Naive thymus-derived CD8-positive, alpha-beta T cell (primary cell): ENCODE measurements around the gene TMEM179. TPM values are rescaled to one million over a fixed set of nuclear protein-coding genes. Genes with fewer than 3 reads are reported as not detected.

ENCODE experiments used
- ATAC-seq, 2 donors: fragments of 150-1000 bp; cut with Tn5 transposase in 1 of 2; sonication (Bioruptor Pico), chemical (Tn5 transposase) in 1 of 2; 1 replicate in 1 of 2; 2 replicates in 1 of 2; pipeline ENCODE4 v1.10.0; 2021; ENCODE audit warnings: mild to moderate bottlenecking in 2 of 2, moderate library complexity in 2 of 2
- POLR2A ChIA-PET: fragments of 350-600 bp; sonication (Branson Sonifier 250); formaldehyde crosslinking; loops from one replicate; lab custom pipeline; 2021; ENCODE audit warnings: antibody characterized with exemption; lab: Charles Lee
- DNase-seq, 10 donors: peaks; one replicate each; pipeline versions ENCODE4 v3.0.0 to v3.0.0-alpha.2; 2020 to 2022
- H3K27ac Mint-ChIP-seq, 10 donors: one replicate each; pipeline ENCODE4 v1.8.0; 2020 to 2022; ENCODE audit warnings: mild to moderate bottlenecking in 10 of 10, mixed read lengths in 10 of 10, moderate library complexity in 4 of 10, inconsistent platforms in 1 of 10
- H3K27me3 Mint-ChIP-seq, 5 donors: one replicate each; pipeline ENCODE4 v1.8.0; 2021 to 2022; ENCODE audit warnings: mixed read lengths in 5 of 5
- H3K36me3 Mint-ChIP-seq, 3 donors: one replicate each; pipeline ENCODE4 v1.8.0; 2020 to 2022; ENCODE audit warnings: mixed read lengths in 3 of 3, mild to moderate bottlenecking in 2 of 3, inconsistent platforms in 1 of 3
- H3K4me1 Mint-ChIP-seq, 4 donors: one replicate each; pipeline ENCODE4 v1.8.0; 2021 to 2022; ENCODE audit warnings: mixed read lengths in 4 of 4
- H3K4me3 Mint-ChIP-seq, 10 donors: one replicate each; pipeline ENCODE4 v1.8.0; 2020 to 2022; ENCODE audit warnings: mild to moderate bottlenecking in 10 of 10, mixed read lengths in 10 of 10, moderate library complexity in 6 of 10, inconsistent platforms in 1 of 10
- H3K9me3 Mint-ChIP-seq, 9 donors: one replicate each; pipeline ENCODE4 v1.8.0; 2020 to 2022; ENCODE audit warnings: mixed read lengths in 9 of 9, mild to moderate bottlenecking in 3 of 9, inconsistent platforms in 1 of 9, moderate library complexity in 1 of 9
- polyA plus RNA-seq, 3 donors: library from polyadenylated mRNA; unstranded; fragments of 300-500 nt; fragmentation: Illumina TruSeq; gene quantifications; one replicate each; pipeline ENCODE4 v1.2.3, GENCODE V29; 2021
- total RNA-seq, 8 experiments: library from RNA in 2 of 8; stranded (reverse) in 2 of 8; gene quantifications; one replicate each; pipeline ENCODE4 v1.2.3 and lab custom pipeline; 2021 to 2026

Gene TMEM179
- total and polyA plus RNA-seq, 5 experiments from 2014 or later: not detected

- peaks cover 0 to 2% (median 0%) of the 10 kb centered on the region in 9 donors for H3K9me3 Mint-ChIP-seq
- H3K27ac Mint-ChIP-seq: no peak overlapping the region
- no peak for DNase-seq
- POLR2A ChIA-PET: no interaction called here
- peaks cover 17 to 84% (median 36%) of the 10 kb centered on the region in 5 donors for H3K27me3 Mint-ChIP-seq
- peaks cover 0 to 20% (median 9%) of the 10 kb centered on the region in 4 donors for H3K4me1 Mint-ChIP-seq
- H3K36me3 Mint-ChIP-seq: peaks cover 0 to 4% (median 0%) of the 10 kb centered on the region in 3 donors
- ATAC-seq: no peak
- H3K4me3 Mint-ChIP-seq: no peak overlapping the region
Observed at GRCh38 chr14:104602933-104603325, 1.6 kb downstream of the TMEM179 start.

GRCh38 chr14:104602315-104602932 lies 2.1 kb downstream of the TMEM179 start:
- Mint-ChIP-seq H3K4me1 (peaks cover 0 to 20% (median 9%) of the 10 kb centered on the region in 4 donors), H3K36me3 (peaks cover 0 to 4% (median 0%) of the 10 kb centered on the region in 3 donors), H3K9me3 (peaks cover 0 to 2% (median 0%) of the 10 kb centered on the region in 9 donors), H3K27me3 (peaks cover 17 to 79% (median 32%) of the 10 kb centered on the region in 5 donors), H3K27ac (peak overlapping the region in 1 of 10 donors; percentile 74), H3K4me3 (no peak overlapping the region)
- ATAC-seq (no peak), DNase-seq (peak in 1 of 10 donors; percentile 26)
- POLR2A ChIA-PET: no interaction called here

GRCh38 chr14:104601786-104602185 lies 2.8 kb downstream of the TMEM179 start:
- Mint-ChIP-seq H3K4me3 (no peak overlapping the region), H3K4me1 (peaks cover 0 to 20% (median 9%) of the 10 kb centered on the region in 4 donors), H3K9me3 (no peaks in the 10 kb centered on the region), H3K27me3 (peaks cover 14 to 73% (median 30%) of the 10 kb centered on the region in 5 donors), H3K27ac (no peak overlapping the region), H3K36me3 (peaks cover 0 to 4% (median 0%) of the 10 kb centered on the region in 3 donors)
- no peak for ATAC-seq
- POLR2A ChIA-PET: no interaction called here
- DNase-seq: peak in 1 of 10 donors; percentile 48

- Mint-ChIP-seq H3K9me3 (no peaks in the 10 kb centered on the region), H3K27me3 (peaks cover 9 to 73% (median 35%) of the 10 kb centered on the region in 5 donors), H3K4me3 (no peak overlapping the region), H3K36me3 (peaks cover 0 to 3% (median 0%) of the 10 kb centered on the region in 3 donors), H3K27ac (no peak overlapping the region), H3K4me1 (peaks cover 0 to 20% (median 9%) of the 10 kb centered on the region in 4 donors)
- ATAC-seq (no peak), DNase-seq (peak in 1 of 10 donors; percentile 42)
- POLR2A ChIA-PET: no interaction called here
Observed at GRCh38 chr14:104600805-104601204, 3.8 kb downstream of the TMEM179 start.

GRCh38 chr14:104600141-104600643 lies 4.4 kb downstream of the TMEM179 start:
- ATAC-seq (no peak), DNase-seq (peak in 1 of 10 donors; percentile 48)
- no peak overlapping the region for H3K4me3 Mint-ChIP-seq
- no peak overlapping the region for H3K27ac Mint-ChIP-seq
- POLR2A ChIA-PET: no interaction called here
- H3K36me3 Mint-ChIP-seq: no peaks in the 10 kb centered on the region
- H3K9me3 Mint-ChIP-seq: no peaks in the 10 kb centered on the region
- peaks cover 6 to 67% (median 35%) of the 10 kb centered on the region in 5 donors for H3K27me3 Mint-ChIP-seq
- H3K4me1 Mint-ChIP-seq: peaks cover 0 to 20% (median 9%) of the 10 kb centered on the region in 4 donors

- Mint-ChIP-seq H3K27me3 (peaks cover 6 to 65% (median 31%) of the 10 kb centered on the region in 5 donors), H3K4me3 (no peak overlapping the region), H3K4me1 (peaks cover 0 to 20% (median 8%) of the 10 kb centered on the region in 4 donors), H3K9me3 (no peaks in the 10 kb centered on the region), H3K36me3 (no peaks in the 10 kb centered on the region), H3K27ac (no peak overlapping the region)
- POLR2A ChIA-PET: no interaction called here
- DNase-seq (peak in 1 of 10 donors; percentile 28), ATAC-seq (no peak)
Observed at GRCh38 chr14:104599446-104599845, 5.1 kb downstream of the TMEM179 start.

GRCh38 chr14:104598910-104599273 lies 5.7 kb downstream of the TMEM179 start:
- H3K9me3 Mint-ChIP-seq: no peaks in the 10 kb centered on the region
- ATAC-seq: no peak

GRCh38 chr14:104598039-104598909 lies 6.3 kb downstream of the TMEM179 start:
- POLR2A ChIA-PET: no interaction called here
- H3K27me3 Mint-ChIP-seq: peaks cover 3 to 57% (median 24%) of the 10 kb centered on the region in 5 donors
- no peak overlapping the region for H3K27ac Mint-ChIP-seq
- DNase-seq (peak in 1 of 10 donors; percentile 57), ATAC-seq (no peak)
- no peaks in the 10 kb centered on the region for H3K9me3 Mint-ChIP-seq
- H3K4me1 Mint-ChIP-seq: peaks cover 0 to 9% (median 5%) of the 10 kb centered on the region in 4 donors
- H3K4me3 Mint-ChIP-seq: no peak overlapping the region
- H3K36me3 Mint-ChIP-seq: no peaks in the 10 kb centered on the region

More at GRCh38 chr14:104598910-104599273, 5.7 kb downstream of the TMEM179 start:
- H3K4me3 Mint-ChIP-seq: no peak overlapping the region
- H3K27me3 Mint-ChIP-seq: peaks cover 3 to 62% (median 29%) of the 10 kb centered on the region in 5 donors
- H3K27ac Mint-ChIP-seq: no peak overlapping the region
- peaks cover 0 to 16% (median 5%) of the 10 kb centered on the region in 4 donors for H3K4me1 Mint-ChIP-seq
- DNase-seq: no peak
- POLR2A ChIA-PET: no interaction called here
- no peaks in the 10 kb centered on the region for H3K36me3 Mint-ChIP-seq

- Mint-ChIP-seq H3K27me3 (peaks cover 2 to 50% (median 24%) of the 10 kb centered on the region in 5 donors), H3K4me1 (peaks cover 0 to 6% (median 2%) of the 10 kb centered on the region in 4 donors), H3K27ac (no peak overlapping the region), H3K4me3 (no peak overlapping the region), H3K36me3 (no peaks in the 10 kb centered on the region), H3K9me3 (no peaks in the 10 kb centered on the region)
- peak in 1 of 10 donors; percentile 45 for DNase-seq
- POLR2A ChIA-PET: no interaction called here
- no peak for ATAC-seq
Observed at GRCh38 chr14:104597576-104597975, 7.0 kb downstream of the TMEM179 start.

- Mint-ChIP-seq H3K4me1 (peaks cover 0 to 8% (median 3%) of the 10 kb centered on the region in 4 donors), H3K27me3 (peaks cover 6 to 48% (median 24%) of the 10 kb centered on the region in 5 donors)
Observed at GRCh38 chr14:104596927-104597351, 7.6 kb downstream of the TMEM179 start.

GRCh38 chr14:104596451-104596918 lies 8.1 kb downstream of the TMEM179 start:
- Mint-ChIP-seq H3K9me3 (no peaks in the 10 kb centered on the region), H3K4me1 (peaks cover 0 to 8% (median 3%) of the 10 kb centered on the region in 4 donors), H3K27ac (no peak overlapping the region), H3K36me3 (no peaks in the 10 kb centered on the region), H3K27me3 (peaks cover 6 to 43% (median 24%) of the 10 kb centered on the region in 5 donors), H3K4me3 (no peak overlapping the region)
- ATAC-seq (no peak), DNase-seq (peak in 1 of 10 donors; percentile 55)
- POLR2A ChIA-PET: no interaction called here

More at GRCh38 chr14:104596927-104597351, 7.6 kb downstream of the TMEM179 start:
- ATAC-seq (no peak), DNase-seq (peak in 1 of 10 donors; percentile 21)
- POLR2A ChIA-PET: no interaction called here
- H3K9me3 Mint-ChIP-seq: no peaks in the 10 kb centered on the region
- no peak overlapping the region for H3K4me3 Mint-ChIP-seq
- no peak overlapping the region for H3K27ac Mint-ChIP-seq
- H3K36me3 Mint-ChIP-seq: no peaks in the 10 kb centered on the region

- H3K36me3 Mint-ChIP-seq: no peaks in the 10 kb centered on the region
- no peak overlapping the region for H3K27ac Mint-ChIP-seq
- POLR2A ChIA-PET: no interaction called here
- H3K4me1 Mint-ChIP-seq: peaks cover 0 to 8% (median 3%) of the 10 kb centered on the region in 4 donors
- no peak for ATAC-seq
- H3K9me3 Mint-ChIP-seq: no peaks in the 10 kb centered on the region
- DNase-seq: peak in 1 of 10 donors; percentile 21
- peaks cover 6 to 40% (median 24%) of the 10 kb centered on the region in 5 donors for H3K27me3 Mint-ChIP-seq
- H3K4me3 Mint-ChIP-seq: no peak overlapping the region
Observed at GRCh38 chr14:104595911-104596450, 8.6 kb downstream of the TMEM179 start.
